HG02642 (cell line): ENCODE results near the gene ARFGAP3.

Experiments
- ATAC-seq: cut with Tn5 transposase; IDR thresholded peaks from one replicate; pipeline ENCODE4 v1.9.1; 2021; ENCODE audit warnings: mild to moderate bottlenecking; ENCODE audit not compliant: unreplicated experiment, poor library complexity

ARFGAP3 gene

GRCh38 chr22:42856865-42857704 is at the start of gene ARFGAP3:
Gene ARFGAP3, minus strand, starts transcription at chr22:42857273. Its CDS starts 91 bp downstream, at chr22:42857182.
- ATAC-seq, result peak; percentile 84

- no peak for ATAC-seq
Observed at GRCh38 chr22:42905702-42906183, 48.7 kb upstream of the ARFGAP3 start.

GRCh38 chr22:42905217-42905616 is 48.1 kb upstream of the ARFGAP3 start:
- no peak for ATAC-seq

GRCh38 chr22:42904050-42904449 is 47.0 kb upstream of the ARFGAP3 start:
- ATAC-seq, result no peak

GRCh38 chr22:42902875-42903510 is 45.9 kb upstream of the ARFGAP3 start:
- ATAC-seq, result no peak

GRCh38 chr22:42901790-42902508 is 44.9 kb upstream of the ARFGAP3 start:
- ATAC-seq, result no peak

GRCh38 chr22:42897960-42898359 is 40.9 kb upstream of the ARFGAP3 start:
- no peak for ATAC-seq

GRCh38 chr22:42895541-42895981 is 38.5 kb upstream of the ARFGAP3 start:
- no peak for ATAC-seq

GRCh38 chr22:42895087-42895486 is 38.0 kb upstream of the ARFGAP3 start:
- no peak for ATAC-seq

GRCh38 chr22:42893371-42894150 is 36.5 kb upstream of the ARFGAP3 start:
- ATAC-seq, result no peak

GRCh38 chr22:42892571-42893316 is 35.7 kb upstream of the ARFGAP3 start:
- ATAC-seq, result no peak

GRCh38 chr22:42892156-42892555 is 35.1 kb upstream of the ARFGAP3 start:
- no peak for ATAC-seq

- no peak for ATAC-seq
Observed at GRCh38 chr22:42891696-42892095, 34.6 kb upstream of the ARFGAP3 start.

- no peak for ATAC-seq
Observed at GRCh38 chr22:42891008-42891407, 33.9 kb upstream of the ARFGAP3 start.

GRCh38 chr22:42889304-42889703 is 32.2 kb upstream of the ARFGAP3 start:
- peak; percentile 49 for ATAC-seq

- no peak for ATAC-seq
Observed at GRCh38 chr22:42887523-42888507, 30.7 kb upstream of the ARFGAP3 start.

GRCh38 chr22:42887120-42887519 is 30.0 kb upstream of the ARFGAP3 start:
- no peak for ATAC-seq

GRCh38 chr22:42885446-42885845 is 28.4 kb upstream of the ARFGAP3 start:
- no peak for ATAC-seq
